Coronary artery (tissue), 2 donors: ENCODE results near the gene ITGA7.

Experiments
- DNase-seq: peaks from one replicate; pipeline ENCODE4 v3.0.0-alpha.2; 2017; ENCODE audit warnings: low spot score
- H3K27ac ChIP-seq, 2 donors: fragments of 200-600 bp; sonication (generic); one replicate each; pipeline ENCODE4 v1.5.1; 2016 to 2019
- H3K4me3 ChIP-seq: fragments of 200-600 bp; sonication (generic); 2 replicates; pipeline ENCODE4 v1.5.1; 2016; ENCODE audit warnings: mild to moderate bottlenecking, moderate library complexity
- TF ChIP-seq, protein P1 (sequence below): fragments of 200-600 bp; sonication (generic); IDR thresholded peaks from one replicate; pipeline ENCODE4 v1.5.1; 2019; ENCODE audit warnings: antibody characterized with exemption

ITGA7 gene

DNA sequence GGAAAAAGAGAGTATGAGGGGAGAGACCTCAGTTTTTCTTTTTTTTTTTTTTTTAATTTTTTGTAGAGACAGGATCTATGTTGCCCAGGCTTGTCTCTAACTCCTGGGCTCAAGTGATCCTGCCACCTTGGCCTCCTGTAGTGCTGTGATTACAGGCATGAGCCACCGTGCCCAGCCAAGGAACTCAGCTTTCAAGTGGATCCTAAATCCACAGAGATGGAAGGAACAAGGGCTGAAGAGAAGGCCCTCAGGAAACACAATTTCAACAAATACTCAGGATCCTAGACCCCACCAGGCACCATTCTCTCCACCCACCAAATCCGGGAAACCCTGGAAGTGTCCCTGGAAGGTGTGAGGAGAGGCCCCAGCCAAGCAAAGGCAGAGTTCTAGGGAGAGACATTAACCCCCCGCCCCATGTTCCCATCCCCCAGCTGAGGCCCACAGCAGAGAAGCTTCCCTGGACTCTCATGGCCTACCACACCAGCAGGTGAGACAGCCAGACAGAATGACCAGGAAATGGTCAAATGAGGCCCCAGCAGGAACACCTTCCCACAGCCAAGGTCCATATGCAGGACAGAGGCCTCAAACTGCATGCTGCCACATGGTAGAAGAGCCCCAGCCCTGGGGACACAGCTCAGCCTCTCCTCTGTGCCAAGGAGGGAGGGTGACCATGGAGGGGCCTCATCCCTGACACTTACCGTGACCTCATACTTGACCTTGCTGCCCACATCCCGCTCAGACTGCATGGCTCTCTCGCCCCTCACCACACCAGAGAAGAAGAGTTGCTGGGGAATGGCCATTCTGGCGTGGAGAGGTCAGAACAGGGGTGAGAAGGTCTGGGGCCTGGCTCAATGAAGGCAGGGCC, 14.1 kb downstream of the ITGA7 start:
- TF ChIP-seq, protein P1, sequence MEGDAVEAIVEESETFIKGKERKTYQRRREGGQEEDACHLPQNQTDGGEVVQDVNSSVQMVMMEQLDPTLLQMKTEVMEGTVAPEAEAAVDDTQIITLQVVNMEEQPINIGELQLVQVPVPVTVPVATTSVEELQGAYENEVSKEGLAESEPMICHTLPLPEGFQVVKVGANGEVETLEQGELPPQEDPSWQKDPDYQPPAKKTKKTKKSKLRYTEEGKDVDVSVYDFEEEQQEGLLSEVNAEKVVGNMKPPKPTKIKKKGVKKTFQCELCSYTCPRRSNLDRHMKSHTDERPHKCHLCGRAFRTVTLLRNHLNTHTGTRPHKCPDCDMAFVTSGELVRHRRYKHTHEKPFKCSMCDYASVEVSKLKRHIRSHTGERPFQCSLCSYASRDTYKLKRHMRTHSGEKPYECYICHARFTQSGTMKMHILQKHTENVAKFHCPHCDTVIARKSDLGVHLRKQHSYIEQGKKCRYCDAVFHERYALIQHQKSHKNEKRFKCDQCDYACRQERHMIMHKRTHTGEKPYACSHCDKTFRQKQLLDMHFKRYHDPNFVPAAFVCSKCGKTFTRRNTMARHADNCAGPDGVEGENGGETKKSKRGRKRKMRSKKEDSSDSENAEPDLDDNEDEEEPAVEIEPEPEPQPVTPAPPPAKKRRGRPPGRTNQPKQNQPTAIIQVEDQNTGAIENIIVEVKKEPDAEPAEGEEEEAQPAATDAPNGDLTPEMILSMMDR, result no peak
- no peak for DNase-seq
- Histone ChIP-seq H3K4me3 (no peak overlapping the region), H3K27ac (no peak overlapping the region)

DNA sequence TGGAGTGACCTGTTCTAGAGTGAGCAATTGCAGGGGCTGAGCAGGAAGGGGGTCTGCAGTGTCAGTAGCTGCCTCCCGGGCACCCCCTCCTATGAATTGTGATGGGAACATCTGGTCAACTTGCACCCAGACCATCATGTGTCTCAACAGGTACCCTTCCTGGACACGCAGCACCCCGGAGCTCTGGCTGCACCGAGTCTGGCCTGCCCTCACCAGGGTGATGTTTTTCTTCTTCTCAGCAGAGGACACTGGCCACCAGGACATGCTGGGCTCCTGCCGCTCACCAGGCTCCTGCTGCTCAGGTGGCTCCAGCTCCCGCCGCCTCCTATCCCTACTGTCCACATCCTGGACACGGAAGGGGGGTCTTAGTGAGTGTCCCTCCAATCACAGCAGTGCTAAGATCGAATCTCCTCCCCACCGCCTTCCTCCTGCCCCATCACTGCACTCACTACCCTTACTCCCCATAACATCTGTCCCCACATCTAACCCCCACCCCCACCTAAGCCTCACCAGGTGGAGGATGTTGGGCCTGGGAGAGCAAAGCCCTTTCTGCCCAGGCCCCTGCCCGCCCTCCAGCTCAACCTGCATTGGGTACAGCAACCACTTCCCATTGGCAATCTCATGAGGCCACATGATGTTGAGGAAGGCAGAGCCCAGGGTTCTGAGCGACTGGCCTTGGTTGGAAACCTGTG, 14.9 kb downstream of the ITGA7 start:
- no peak overlapping the region for H3K4me3 ChIP-seq
- TF ChIP-seq, protein P1, result no peak
- no peak for DNase-seq
- H3K27ac ChIP-seq, result no peak overlapping the region

DNA sequence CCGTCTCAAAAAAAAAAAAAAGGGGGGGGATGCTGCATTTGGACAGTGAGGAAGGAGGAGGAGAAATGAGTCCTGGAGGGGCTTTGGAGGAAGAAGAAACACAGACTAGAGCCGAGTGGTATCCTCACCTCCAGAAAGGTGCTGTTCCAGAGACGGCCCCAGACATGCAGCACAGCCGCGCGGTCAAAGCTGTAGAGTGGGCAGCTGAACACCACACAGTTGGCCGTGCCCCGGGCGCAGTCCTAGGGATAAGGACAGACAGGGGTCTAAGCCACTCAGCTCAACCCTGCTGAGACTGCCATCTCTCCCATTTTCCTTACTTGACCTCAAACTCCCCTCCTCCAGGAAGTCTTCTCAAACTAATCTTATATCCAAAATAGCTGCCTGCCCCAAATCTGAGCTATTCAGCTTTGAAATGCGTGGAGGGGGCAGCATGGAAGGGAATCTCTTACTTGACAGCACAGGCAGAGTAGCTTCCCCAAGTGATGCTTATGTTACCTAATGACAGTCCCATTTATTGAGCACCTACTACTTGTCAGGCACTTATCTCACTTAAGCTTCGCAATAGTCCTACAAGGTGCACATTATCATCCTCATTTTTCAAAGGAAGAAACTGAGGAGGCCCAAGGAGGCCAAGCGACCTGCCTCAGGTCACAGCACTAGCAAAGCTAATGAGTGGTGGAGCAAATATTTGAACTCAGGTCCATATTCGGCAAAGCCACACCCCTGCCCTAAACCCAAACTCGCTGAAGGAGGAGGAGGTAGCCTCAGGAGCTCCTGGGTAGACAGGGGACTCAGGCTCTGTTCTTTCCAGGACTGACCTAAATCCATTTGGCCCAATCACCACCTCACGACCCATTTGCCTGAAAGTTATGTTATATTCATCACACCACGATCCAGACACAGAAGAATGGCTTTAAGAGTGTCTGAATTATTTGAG, 18.7 kb downstream of the ITGA7 start:
- peak; percentile 64 for DNase-seq
- TF ChIP-seq, protein P1, result no peak
- Histone ChIP-seq H3K4me3 (no peak overlapping the region), H3K27ac (no peak overlapping the region)

- TF ChIP-seq, protein P1, result no peak
- Histone ChIP-seq H3K27ac (no peak overlapping the region), H3K4me3 (no peak overlapping the region)
- DNase-seq, result no peak
These were observed 20.0 kb downstream of the ITGA7 start for GRCh38 chr12:55687746-55688145.

- TF ChIP-seq, protein P1, result no peak
- Histone ChIP-seq H3K4me3 (no peak overlapping the region), H3K27ac (no peak overlapping the region)
- DNase-seq, result no peak
These were observed 21.2 kb downstream of the ITGA7 start for GRCh38 chr12:55686366-55687010.

GRCh38 chr12:55685671-55686070, 22.0 kb downstream of the ITGA7 start:
- no peak overlapping the region for H3K4me3 ChIP-seq
- no peak for DNase-seq
- TF ChIP-seq, protein P1, result no peak
- H3K27ac ChIP-seq, result no peak overlapping the region
